Caco-2 (cell line): ENCODE data around the gene BRD9. TPM values are rescaled to one million over a fixed set of nuclear protein-coding genes. Genes with fewer than 3 reads are reported as not detected.

Experiments
- BruUV-seq: library from RNA; stranded (reverse); fragments of 400-500 nt; replicated peaks from 2 replicates; lab custom pipeline; 2021; lab: Mats Ljungman, UMichigan
- CTCF ChIA-PET: fragments of 300-600 bp; sonication (Branson Sonifier 250); formaldehyde crosslinking; loops from one replicate; lab custom pipeline; 2022; ENCODE audit warnings: antibody characterized with exemption; lab: Charles Lee
- POLR2A ChIA-PET: fragments of 300-600 bp; sonication (Branson Sonifier 250); formaldehyde crosslinking; loops from one replicate; lab custom pipeline; 2022; ENCODE audit warnings: antibody characterized with exemption; lab: Charles Lee
- DNase-seq, 2 experiments: peaks; one replicate each; pipeline versions ENCODE4 v3.0.0 to v3.0.0-alpha.2; 2020 to 2022
- H3K27me3 ChIP-seq: replicated peaks from 2 replicates; pipeline ENCODE4 v1.6.0; 2011; ENCODE audit warnings: low read length; ENCODE audit not compliant: control insufficient read depth, insufficient read depth
- H3K36me3 ChIP-seq: 2 replicates; pipeline ENCODE4 v1.5.1; 2011; ENCODE audit warnings: low read length; ENCODE audit not compliant: control insufficient read depth, insufficient read depth
- H3K4me1 ChIP-seq: fragments of 250-450 bp; sonication (Bioruptor Pico); 2 replicates; pipeline ENCODE4 v1.5.1; 2020; ENCODE audit warnings: mild to moderate bottlenecking
- H3K4me3 ChIP-seq: 2 replicates; pipeline ENCODE4 v1.5.1; 2011; ENCODE audit warnings: low read depth, mild to moderate bottlenecking, control low read depth, low read length
- H3K9me3 ChIP-seq: fragments of 250-450 bp; sonication (Bioruptor Pico); 2 replicates; pipeline ENCODE4 v1.5.1; 2020; ENCODE audit warnings: mild to moderate bottlenecking, moderate library complexity
- H3K27ac Mint-ChIP-seq: one replicate; pipeline ENCODE4 v1.8.0; 2022; ENCODE audit warnings: mixed read lengths; ENCODE audit not compliant: unreplicated experiment
- H3K27me3 Mint-ChIP-seq: one replicate; pipeline ENCODE4 v1.8.0; 2022; ENCODE audit warnings: mixed read lengths; ENCODE audit not compliant: insufficient read depth, unreplicated experiment
- H3K36me3 Mint-ChIP-seq: one replicate; pipeline ENCODE4 v1.8.0; 2022; ENCODE audit warnings: mild to moderate bottlenecking, mixed read lengths; ENCODE audit not compliant: insufficient read depth, unreplicated experiment
- H3K4me1 Mint-ChIP-seq: one replicate; pipeline ENCODE4 v1.8.0; 2022; ENCODE audit warnings: low read depth, mixed read lengths; ENCODE audit not compliant: unreplicated experiment
- H3K4me3 Mint-ChIP-seq: one replicate; pipeline ENCODE4 v1.8.0; 2022; ENCODE audit warnings: mild to moderate bottlenecking, moderate library complexity, mixed read lengths; ENCODE audit not compliant: unreplicated experiment
- H3K9me3 Mint-ChIP-seq: one replicate; pipeline ENCODE4 v1.8.0; 2022; ENCODE audit warnings: mixed read lengths; ENCODE audit not compliant: unreplicated experiment
- CTCF ChIP-seq, 2 experiments: fragments of 200-600 bp in 1 of 2; IDR thresholded peaks; 1 replicate in 1 of 2; 2 replicates in 1 of 2; pipeline versions ENCODE4 v1.5.1 to v1.8.0; 2011 to 2022; ENCODE audit warnings: antibody characterized with exemption in 1 of 2, control low read depth in 1 of 2, inconsistent platforms in 1 of 2, low read depth in 1 of 2, low read length in 1 of 2, mild to moderate bottlenecking in 1 of 2, moderate library complexity in 1 of 2; ENCODE audit not compliant: insufficient read depth in 1 of 2, severe bottlenecking in 1 of 2, unreplicated experiment in 1 of 2
- intact Hi-C: fragments of 100-400 bp; cut with micrococcal nuclease; formaldehyde crosslinking; loops from one replicate; pipeline ENCODE4 v1.10.0; 2022; ENCODE audit not compliant: unreplicated experiment
- total RNA-seq: library from RNA; stranded (reverse); gene quantifications from 2 replicates; pipeline ENCODE4 v1.2.3, GENCODE V29; 2022

Gene BRD9
- total RNA-seq, 1 experiment from 2014 or later = 77.5 TPM

GRCh38 chr5:909994-910768 is 17.6 kb upstream of the BRD9 start:
- Mint-ChIP-seq H3K36me3 (peaks cover 93% of the 10 kb centered on the region), H3K27ac (no peak overlapping the region), H3K9me3 (no peaks in the 10 kb centered on the region), H3K4me3 (no peak overlapping the region), H3K4me1 (no peaks in the 10 kb centered on the region), H3K27me3 (no peaks in the 10 kb centered on the region)
- Histone ChIP-seq H3K9me3 (no peaks in the 10 kb centered on the region), H3K27me3 (no peaks in the 10 kb centered on the region), H3K4me1 (no peaks in the 10 kb centered on the region), H3K36me3 (peaks cover 9% of the 10 kb centered on the region), H3K4me3 (no peak overlapping the region)
- ChIA-PET CTCF (no interaction called here), POLR2A (no interaction called here)
- intact Hi-C loops = no loop called here
- TF ChIP-seq CTCF (IDR thresholded peaks at IDR 0.05; ENCODE audit: insufficient read depth in 1 of 2, low read depth in 1 of 2, low read length in 1 of 2, severe bottlenecking in 1 of 2, unreplicated experiment in 1 of 2) = no peak
- no peak for DNase-seq
- BruUV-seq = no TSS peak

GRCh38 chr5:909086-909485 is 16.5 kb upstream of the BRD9 start:
- Histone ChIP-seq H3K36me3 (peaks cover 9% of the 10 kb centered on the region), H3K4me3 (no peak overlapping the region), H3K4me1 (no peaks in the 10 kb centered on the region), H3K27me3 (no peaks in the 10 kb centered on the region), H3K9me3 (no peaks in the 10 kb centered on the region)
- intact Hi-C loops = no loop called here
- Mint-ChIP-seq H3K9me3 (no peaks in the 10 kb centered on the region), H3K27me3 (no peaks in the 10 kb centered on the region), H3K27ac (no peak overlapping the region), H3K4me3 (no peak overlapping the region), H3K36me3 (peaks cover 91% of the 10 kb centered on the region), H3K4me1 (no peaks in the 10 kb centered on the region)
- no peak for DNase-seq
- BruUV-seq = no TSS peak
- POLR2A ChIA-PET = no interaction called here
- CTCF ChIA-PET = no interaction called here
- no peak for TF ChIP-seq CTCF (IDR thresholded peaks at IDR 0.05; ENCODE audit: insufficient read depth in 1 of 2, low read depth in 1 of 2, low read length in 1 of 2, severe bottlenecking in 1 of 2, unreplicated experiment in 1 of 2)

DNA sequence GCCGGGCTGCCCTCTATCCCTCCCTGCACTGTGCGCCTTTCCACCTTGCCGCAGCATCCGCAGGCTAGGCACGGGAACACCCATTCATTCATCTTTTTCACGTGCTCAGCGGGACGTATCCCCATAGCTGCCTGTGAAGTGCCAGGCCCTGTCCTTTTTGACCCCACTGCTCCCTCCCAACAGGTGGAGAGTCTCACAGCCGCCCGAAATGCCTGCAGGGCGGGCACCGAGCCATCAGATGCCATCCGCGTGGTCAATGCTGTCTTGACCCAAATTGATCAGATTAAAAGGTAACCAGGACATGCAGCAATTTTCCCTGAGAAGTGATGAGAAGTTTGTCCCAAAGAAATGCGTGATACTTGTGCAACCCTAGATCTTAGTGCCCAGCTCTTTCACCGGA is 15.6 kb upstream of the BRD9 start:
- H3K9me3 ChIP-seq = no peaks in the 10 kb centered on the region
- Mint-ChIP-seq H3K27me3 (no peaks in the 10 kb centered on the region), H3K9me3 (no peaks in the 10 kb centered on the region), H3K27ac (no peak overlapping the region), H3K36me3 (peaks cover 91% of the 10 kb centered on the region), H3K4me1 (no peaks in the 10 kb centered on the region), H3K4me3 (no peak overlapping the region)
- ChIA-PET CTCF (no interaction called here), POLR2A (no interaction called here)
- H3K4me3 ChIP-seq = no peak overlapping the region
- H3K36me3 ChIP-seq = peaks cover 9% of the 10 kb centered on the region
- no peaks in the 10 kb centered on the region for H3K4me1 ChIP-seq
- no peak for TF ChIP-seq CTCF (IDR thresholded peaks at IDR 0.05; ENCODE audit: insufficient read depth in 1 of 2, low read depth in 1 of 2, low read length in 1 of 2, severe bottlenecking in 1 of 2, unreplicated experiment in 1 of 2)
- no peaks in the 10 kb centered on the region for H3K27me3 ChIP-seq
- DNase-seq = no peak
- BruUV-seq = no TSS peak
- intact Hi-C loops = no loop called here
